Mesodermal cell (in vitro differentiated cells): ENCODE measurements around the gene IL34.

Source experiments
- H3K27ac ChIP-seq: 2 replicates; pipeline ENCODE4 v1.7.0; 2013; ENCODE audit warnings: mild to moderate bottlenecking, low read depth, low read length, moderate library complexity; ENCODE audit not compliant: severe bottlenecking
- H3K36me3 ChIP-seq: 2 replicates; pipeline ENCODE4 v1.7.1; 2013; ENCODE audit warnings: mild to moderate bottlenecking, low read length, moderate library complexity; ENCODE audit not compliant: control insufficient read depth, insufficient read depth
- H3K4me1 ChIP-seq: one replicate; pipeline ENCODE4 v1.7.1; 2013; ENCODE audit warnings: mild to moderate bottlenecking, low read length; ENCODE audit not compliant: insufficient read depth, control insufficient read depth, poor library complexity, severe bottlenecking
- H3K4me3 ChIP-seq: 2 replicates; pipeline ENCODE4 v1.7.0; 2013; ENCODE audit warnings: low read length, control low read depth, mild to moderate bottlenecking; ENCODE audit not compliant: insufficient read depth, poor library complexity, severe bottlenecking; ENCODE audit errors: extremely low read depth
- H3K9me3 ChIP-seq: 2 replicates; pipeline ENCODE4 v1.7.1; 2013; ENCODE audit warnings: mild to moderate bottlenecking, low read length, moderate library complexity; ENCODE audit not compliant: control insufficient read depth
- WGBS, 2 experiments: methylation state at CpG; one replicate each; pipeline ENCODE4 v1.1.5; 2013; ENCODE audit warnings: missing lambda C conversion rate in 2 of 2; ENCODE audit not compliant: insufficient coverage in 2 of 2; 5-methylcytosine and 5-hydroxymethylcytosine counted together

IL34 gene

GRCh38 chr16:70679671-70680494, 33.5 kb downstream of the IL34 start:
- no peak overlapping the region for H3K27ac ChIP-seq
- no peak overlapping the region for H3K4me3 ChIP-seq
- peaks cover 24% of the 10 kb centered on the region for H3K4me1 ChIP-seq
- no peaks in the 10 kb centered on the region for H3K9me3 ChIP-seq
- WGBS, 2 experiments: 40 to 68% methylated on average over 33 to 49 of the region's 80 CpGs
- H3K36me3 ChIP-seq: peaks cover 58% of the 10 kb centered on the region

GRCh38 chr16:70680495-70681381, 34.4 kb downstream of the IL34 start:
- peaks cover 25% of the 10 kb centered on the region for H3K4me1 ChIP-seq
- peaks cover 49% of the 10 kb centered on the region for H3K36me3 ChIP-seq
- peak overlapping the region; percentile 10 for H3K27ac ChIP-seq
- H3K9me3 ChIP-seq: no peaks in the 10 kb centered on the region
- 90 to 95% methylated on average over 9 to 10 of the region's 18 CpGs for WGBS, 2 experiments
- no peak overlapping the region for H3K4me3 ChIP-seq

DNA sequence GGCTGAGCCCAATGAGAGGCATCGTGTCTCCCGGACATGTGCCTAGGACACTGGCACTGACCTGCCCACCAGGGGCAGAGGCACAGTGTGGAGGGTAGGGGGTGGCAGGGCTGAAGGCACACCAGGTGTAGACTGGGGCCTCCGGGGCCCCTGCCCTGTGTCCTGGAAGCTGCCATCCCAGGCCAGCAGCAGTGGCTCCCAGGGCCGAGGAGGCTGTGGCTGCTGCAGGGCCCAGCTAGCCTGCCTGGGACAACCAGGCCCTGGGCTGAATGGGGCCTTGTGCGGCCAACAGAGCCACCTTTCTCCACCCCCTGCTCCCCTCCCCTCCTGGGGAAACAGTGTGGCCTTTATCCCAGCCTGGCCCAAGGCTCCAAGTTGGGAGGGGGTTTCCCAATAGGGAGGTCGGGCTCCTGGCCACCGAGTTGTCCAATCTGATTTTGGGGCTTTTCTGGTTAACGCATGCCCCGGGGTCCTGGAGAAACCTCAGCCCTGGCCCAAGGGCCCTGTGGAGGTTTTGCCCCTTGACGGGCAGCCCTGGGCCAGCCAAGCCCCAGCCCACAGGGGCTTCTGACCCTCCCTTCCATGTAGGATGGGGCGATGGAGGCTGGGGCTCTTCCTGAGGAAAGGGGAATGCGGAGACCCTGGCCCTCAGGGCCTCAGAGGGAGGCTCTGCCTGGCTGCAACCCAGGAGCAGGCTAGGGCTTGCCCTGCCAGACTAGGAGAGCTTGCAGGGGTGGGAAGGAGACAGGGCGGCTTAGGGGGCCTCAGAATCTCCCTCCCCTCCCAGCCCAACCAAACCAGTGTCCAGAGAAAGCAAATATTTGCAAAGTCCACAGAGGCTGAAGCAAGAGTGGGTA, 35.3 kb downstream of the IL34 start:
- no peak overlapping the region for H3K4me3 ChIP-seq
- H3K9me3 ChIP-seq: no peaks in the 10 kb centered on the region
- WGBS, 2 experiments: 86 to 95% methylated on average over 7 of the region's 13 CpGs
- H3K27ac ChIP-seq: peak overlapping the region; percentile 10
- H3K4me1 ChIP-seq: peaks cover 28% of the 10 kb centered on the region
- peaks cover 40% of the 10 kb centered on the region for H3K36me3 ChIP-seq

DNA sequence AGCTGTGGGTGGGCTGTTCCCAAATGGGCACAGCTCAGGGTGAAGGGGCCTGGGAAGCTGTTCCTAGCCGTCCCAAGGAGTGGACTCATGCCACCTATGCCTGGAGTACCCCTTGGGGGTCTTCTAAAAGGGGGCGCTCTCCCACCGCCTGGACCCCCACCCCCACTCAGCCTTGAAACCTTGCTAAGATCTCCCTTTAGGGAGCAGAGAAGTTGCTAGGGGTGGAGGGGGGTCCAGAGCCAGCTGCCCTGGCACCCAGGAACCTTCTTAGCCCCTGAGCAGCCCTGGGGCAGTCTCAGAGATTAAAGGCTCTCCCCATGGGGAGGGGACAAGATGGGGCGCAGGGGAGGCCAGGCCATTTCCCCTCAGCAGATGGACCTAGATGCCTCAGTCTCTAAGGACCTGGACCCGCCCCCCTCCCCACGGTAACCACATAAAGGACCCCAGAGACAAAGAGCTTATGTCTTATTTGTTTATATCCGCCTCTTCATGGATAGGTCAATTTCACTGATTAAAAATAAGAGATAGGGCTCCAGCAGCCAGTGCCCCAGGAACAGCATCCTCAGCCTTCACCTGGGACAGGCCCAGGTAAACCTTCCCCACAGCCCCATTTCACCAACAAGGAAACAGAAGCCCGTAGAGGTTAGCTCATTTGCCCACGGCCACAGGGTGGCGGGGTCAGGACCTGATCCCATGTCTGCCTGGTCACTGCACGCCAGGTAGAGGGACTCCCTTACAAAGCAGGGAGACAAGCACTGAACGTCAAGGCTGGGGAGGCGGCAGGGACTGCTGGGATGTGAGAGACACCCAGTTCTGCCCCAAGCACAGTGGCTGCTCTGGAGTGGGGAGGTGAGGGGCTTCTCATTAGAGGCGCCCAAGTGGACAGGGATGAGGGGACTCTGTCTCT, 36.1 kb downstream of the IL34 start:
- Histone ChIP-seq H3K9me3 (no peaks in the 10 kb centered on the region), H3K4me1 (peaks cover 35% of the 10 kb centered on the region), H3K36me3 (peaks cover 32% of the 10 kb centered on the region), H3K4me3 (no peak overlapping the region), H3K27ac (no peak overlapping the region)
- WGBS, 2 experiments: 87 to 93% methylated on average over 5 to 8 of the region's 14 CpGs

- H3K9me3 ChIP-seq: no peaks in the 10 kb centered on the region
- no peak overlapping the region for H3K4me3 ChIP-seq
- H3K27ac ChIP-seq: no peak overlapping the region
- 95 to 97% methylated on average over 13 of the region's 13 CpGs for WGBS, 2 experiments
- peaks cover 23% of the 10 kb centered on the region for H3K36me3 ChIP-seq
- peaks cover 43% of the 10 kb centered on the region for H3K4me1 ChIP-seq
Measured at GRCh38 chr16:70683146-70683944, 37.0 kb downstream of the IL34 start.

- H3K27ac ChIP-seq: no peak overlapping the region
- WGBS, 2 experiments: 89 to 93% methylated on average over 6 to 7 of the region's 14 CpGs
- no peaks in the 10 kb centered on the region for H3K9me3 ChIP-seq
Measured at GRCh38 chr16:70684146-70685060, 38.0 kb downstream of the IL34 start.

GRCh38 chr16:70685061-70685937, 38.9 kb downstream of the IL34 start:
- H3K9me3 ChIP-seq: no peaks in the 10 kb centered on the region
- peak overlapping the region; percentile 71 for H3K4me3 ChIP-seq
- WGBS, 2 experiments: 1 to 2% methylated on average over 33 to 79 of the region's 90 CpGs
- H3K36me3 ChIP-seq: peaks cover 9% of the 10 kb centered on the region
- H3K4me1 ChIP-seq: peaks cover 41% of the 10 kb centered on the region
- H3K27ac ChIP-seq: no peak overlapping the region

More at GRCh38 chr16:70684146-70685060, 38.0 kb downstream of the IL34 start:
- H3K4me1 ChIP-seq: peaks cover 44% of the 10 kb centered on the region
- H3K4me3 ChIP-seq: peak overlapping the region; percentile 71
- peaks cover 13% of the 10 kb centered on the region for H3K36me3 ChIP-seq

GRCh38 chr16:70685938-70686375, 39.6 kb downstream of the IL34 start, which contains the start of gene MTSS2:
MTSS2 (minus strand) TSS chr16:70686053; CDS start chr16:70685791, 262 bp downstream.
- H3K27ac ChIP-seq: peak within 1 kb of the TSS; percentile 52
- 1 to 2% methylated on average over 22 to 49 of the region's 72 CpGs for WGBS, 2 experiments
- H3K9me3 ChIP-seq: no peaks in the 10 kb centered on the region
- peaks cover 44% of the 10 kb centered on the region for H3K4me1 ChIP-seq
- H3K4me3 ChIP-seq: peak within 1 kb of the TSS; percentile 71
- peaks cover 7% of the 10 kb centered on the region for H3K36me3 ChIP-seq
